Left renal cortex interstitium (tissue), 4 donors: ENCODE results near the gene TMEM18. TPM values are rescaled to one million over a fixed set of nuclear protein-coding genes. Genes with fewer than 3 reads are reported as not detected.

Experiments used
- DNase-seq, 4 donors: peaks; one replicate each; pipeline ENCODE4 v3.0.0-alpha.2; 2013; ENCODE audit warnings: low read depth in 4 of 4, low spot score in 2 of 4, missing footprints in 1 of 4
- polyA plus RNA-seq, 4 donors: library from polyadenylated mRNA; unstranded; fragments of 120-200 nt; gene quantifications; one replicate each; pipeline ENCODE4 v1.2.1, GENCODE V29; 2013; ENCODE audit not compliant: insufficient read length in 4 of 4

TMEM18 gene
- polyA plus RNA-seq, 4 donors = 59.4 to 66.6 (median 61.6) TPM

- DNase-seq = peak in 2 of 4 donors; percentile 44 to 74
Measured at GRCh38 chr2:636641-637405, 40.4 kb downstream of the TMEM18 start.

DNA sequence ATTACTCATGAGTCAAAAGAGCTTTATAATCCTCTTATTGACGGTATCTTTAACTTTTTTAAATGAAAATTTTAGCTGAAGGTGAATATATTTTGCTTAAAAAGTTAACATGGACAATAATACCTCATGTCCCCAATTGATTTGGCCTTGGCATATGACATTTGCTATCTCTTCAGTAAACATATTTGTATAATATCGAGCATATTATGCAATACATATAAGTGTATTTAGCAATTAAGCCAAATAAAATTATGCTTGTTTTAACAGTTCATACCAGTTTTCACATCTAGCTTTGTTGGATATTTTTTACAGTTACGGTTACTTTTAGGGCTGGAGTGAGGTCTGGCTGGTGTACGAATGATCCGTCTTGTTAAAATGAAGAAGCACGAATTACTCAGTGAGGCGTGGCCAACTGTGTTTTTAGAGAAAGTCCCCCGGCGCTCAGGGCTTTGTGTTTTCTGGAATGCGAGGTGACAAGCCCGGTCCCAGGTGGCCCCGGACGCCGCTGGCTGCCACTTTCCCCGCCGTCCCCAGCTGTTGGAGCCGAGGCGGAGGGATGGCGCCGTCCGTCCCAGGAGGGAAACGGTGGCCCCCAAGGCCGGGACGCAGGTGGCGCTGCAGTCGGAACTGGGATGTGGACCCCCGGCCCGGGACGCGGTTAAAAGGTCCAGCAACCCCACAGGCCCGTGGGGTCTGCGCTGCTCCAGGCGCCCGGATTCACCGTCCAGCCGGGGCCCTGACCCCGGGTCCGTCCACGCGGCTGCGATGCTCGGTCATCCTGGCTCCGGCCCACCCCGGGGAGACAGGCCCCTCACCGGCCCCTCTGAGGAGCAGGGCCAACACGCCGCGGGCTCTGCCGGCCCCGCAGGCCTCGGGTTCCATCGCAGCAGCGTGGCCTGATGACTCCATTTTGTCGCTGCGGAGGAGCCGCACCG, 41.3 kb downstream of the TMEM18 start:
- DNase-seq = no peak

- peak in 2 of 4 donors; percentile 37 to 50 for DNase-seq
Measured at GRCh38 chr2:634636-635388, 42.4 kb downstream of the TMEM18 start.

GRCh38 chr2:634041-634440, 43.2 kb downstream of the TMEM18 start:
- DNase-seq = no peak

GRCh38 chr2:633371-633770, 43.8 kb downstream of the TMEM18 start:
- DNase-seq = no peak

DNA sequence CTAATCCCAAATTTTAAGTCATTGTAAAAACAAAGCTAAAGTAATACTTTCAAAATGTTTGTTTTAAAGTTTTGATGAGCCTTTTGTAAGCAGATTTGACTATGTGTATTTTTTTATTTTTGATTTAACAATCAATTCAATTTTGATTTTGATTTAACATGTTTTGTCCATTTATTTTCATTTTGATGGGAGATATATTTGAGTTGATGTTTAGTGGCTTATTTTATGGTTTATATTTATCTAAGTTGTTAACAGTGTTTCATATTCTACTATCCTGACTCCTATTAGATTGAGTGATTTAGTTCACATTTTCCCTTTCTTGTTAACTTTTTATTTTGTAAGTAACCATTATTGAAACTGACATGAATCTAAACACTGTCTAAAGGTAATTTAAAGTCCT, 44.7 kb downstream of the TMEM18 start:
- no peak for DNase-seq

- DNase-seq = no peak
Measured at GRCh38 chr2:631741-632140, 45.5 kb downstream of the TMEM18 start.

GRCh38 chr2:630451-631320, 46.5 kb downstream of the TMEM18 start:
- DNase-seq = no peak

GRCh38 chr2:629961-630360, 47.2 kb downstream of the TMEM18 start:
- DNase-seq = no peak

- DNase-seq = no peak
Measured at GRCh38 chr2:628651-629050, 48.6 kb downstream of the TMEM18 start.

DNA sequence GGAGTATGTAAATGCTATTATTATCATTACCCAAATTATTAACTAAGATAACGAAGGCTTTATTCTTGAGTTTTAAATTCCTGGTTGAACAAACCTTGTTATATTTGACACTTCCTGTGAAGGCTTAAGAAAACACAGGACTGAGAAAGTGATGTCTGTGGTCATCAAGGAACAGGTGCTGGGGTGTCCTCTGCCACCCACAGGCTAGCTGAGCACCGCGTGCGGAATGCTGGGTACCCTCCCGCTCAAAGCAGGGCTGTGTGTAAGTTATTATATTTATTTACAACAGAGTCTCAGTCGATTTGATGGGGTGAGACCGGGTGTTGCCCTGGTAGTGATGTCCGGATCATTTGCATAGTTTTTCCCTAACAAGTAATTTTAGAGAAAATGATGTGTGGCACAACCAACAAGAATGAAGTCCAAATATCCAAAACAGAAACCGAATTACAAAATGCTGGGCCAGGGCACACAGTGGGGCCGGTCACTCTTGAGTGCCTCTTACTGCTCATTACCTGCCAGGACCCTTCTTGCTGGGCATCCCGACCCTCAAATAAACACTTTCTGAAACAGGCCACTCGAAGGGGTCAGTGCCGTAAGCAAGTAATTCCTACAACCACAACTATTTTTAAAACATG, 49.2 kb downstream of the TMEM18 start:
- DNase-seq = no peak

DNA sequence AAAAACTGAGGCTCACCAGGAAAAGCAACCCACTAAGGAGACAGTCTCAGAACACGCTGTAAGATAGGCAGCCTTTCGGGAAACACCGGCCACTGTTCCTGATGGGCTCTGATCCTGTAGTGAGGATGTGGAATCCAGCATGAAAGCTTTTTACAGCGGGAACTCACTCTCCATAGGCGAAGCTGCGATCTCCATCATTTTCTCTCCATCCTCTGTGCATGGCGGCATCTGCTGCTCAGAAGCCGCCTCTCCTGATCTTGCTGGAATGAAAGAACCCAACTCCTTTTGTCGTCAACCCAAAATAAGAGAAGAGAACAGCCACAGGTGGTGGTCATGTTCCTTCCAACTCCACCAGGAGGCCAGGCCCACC, 49.9 kb downstream of the TMEM18 start:
- DNase-seq = no peak

DNA sequence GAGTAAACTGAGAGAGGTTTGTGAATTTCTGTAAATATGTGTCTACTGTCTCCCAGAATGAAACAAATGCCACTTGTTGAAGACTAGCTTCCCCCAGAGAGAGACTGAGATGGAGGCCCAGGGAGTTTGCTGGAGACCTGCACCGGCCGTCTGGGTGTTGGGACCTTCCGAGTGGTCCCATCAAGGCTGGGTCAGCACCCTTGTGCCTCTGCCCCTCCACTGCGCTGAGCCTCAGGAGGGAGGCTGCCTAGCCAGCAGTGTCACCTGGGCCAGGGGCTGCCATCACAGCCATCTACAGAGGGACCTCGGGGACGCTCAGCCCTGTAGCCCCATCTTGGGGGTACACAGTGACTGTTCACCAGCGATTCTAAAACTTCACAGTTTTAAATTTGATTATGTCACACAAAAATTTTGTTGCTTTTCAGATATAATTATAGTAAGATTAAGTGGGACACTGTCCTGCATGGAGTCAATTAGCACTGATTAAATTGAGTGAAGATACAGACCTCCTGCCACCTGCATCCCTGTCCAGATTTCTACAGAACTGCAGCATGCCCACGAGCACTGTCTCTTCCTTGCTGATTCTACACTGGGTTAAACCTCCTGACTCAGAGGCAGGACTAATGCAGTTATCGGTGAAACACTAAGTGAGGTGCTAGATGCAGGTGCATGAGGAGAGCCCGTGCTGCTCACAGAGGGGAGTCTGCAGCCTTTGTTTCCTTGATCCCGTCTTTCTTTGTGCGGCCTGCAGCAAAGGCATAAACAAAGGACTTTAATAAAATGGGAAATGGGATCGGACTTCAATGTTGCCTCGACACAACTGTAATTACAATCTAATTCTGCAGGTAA, 50.5 kb downstream of the TMEM18 start:
- DNase-seq = no peak

DNA sequence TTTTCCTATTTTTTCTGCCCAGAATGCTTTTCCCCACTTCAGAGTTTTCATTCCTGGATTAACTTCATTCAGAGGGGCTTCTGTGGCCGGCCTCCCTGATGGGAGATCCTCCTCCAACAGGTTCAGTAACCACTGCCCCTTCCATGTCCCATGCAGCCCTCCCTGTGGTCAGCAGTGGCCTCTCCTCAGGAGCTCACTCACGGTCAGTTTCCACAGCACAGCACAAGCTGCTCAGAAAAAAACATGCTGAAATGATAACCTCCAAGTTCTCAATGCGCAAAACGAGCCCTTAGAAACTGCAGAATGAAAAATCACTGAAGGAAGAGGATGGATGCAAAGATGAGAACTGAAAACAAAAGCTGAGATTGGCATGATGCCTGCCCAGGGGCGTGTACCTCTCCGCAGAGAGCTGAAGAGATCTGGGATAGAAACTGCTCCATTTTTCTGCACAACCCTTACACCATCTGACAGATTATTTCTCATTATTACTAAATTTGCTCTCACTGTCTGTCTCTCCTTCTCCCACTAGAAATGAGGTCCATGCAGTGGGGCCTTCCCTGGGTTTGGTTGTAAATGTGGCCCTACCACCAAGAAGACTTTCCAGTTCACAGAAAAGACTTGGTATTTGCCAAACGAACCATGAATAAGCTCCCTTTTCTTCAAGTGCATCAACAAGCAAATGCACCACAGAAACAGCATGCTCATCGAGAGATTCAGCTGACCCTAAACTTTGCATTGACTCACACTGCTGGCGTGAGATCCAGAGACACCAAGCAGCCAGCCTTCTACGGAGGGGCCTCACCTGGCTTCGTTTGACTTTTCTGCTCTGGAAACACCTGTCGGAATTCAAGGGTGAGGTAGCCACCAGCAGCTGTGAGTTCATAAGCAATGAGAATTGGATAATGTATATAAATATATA, 51.5 kb downstream of the TMEM18 start:
- no peak for DNase-seq

DNA sequence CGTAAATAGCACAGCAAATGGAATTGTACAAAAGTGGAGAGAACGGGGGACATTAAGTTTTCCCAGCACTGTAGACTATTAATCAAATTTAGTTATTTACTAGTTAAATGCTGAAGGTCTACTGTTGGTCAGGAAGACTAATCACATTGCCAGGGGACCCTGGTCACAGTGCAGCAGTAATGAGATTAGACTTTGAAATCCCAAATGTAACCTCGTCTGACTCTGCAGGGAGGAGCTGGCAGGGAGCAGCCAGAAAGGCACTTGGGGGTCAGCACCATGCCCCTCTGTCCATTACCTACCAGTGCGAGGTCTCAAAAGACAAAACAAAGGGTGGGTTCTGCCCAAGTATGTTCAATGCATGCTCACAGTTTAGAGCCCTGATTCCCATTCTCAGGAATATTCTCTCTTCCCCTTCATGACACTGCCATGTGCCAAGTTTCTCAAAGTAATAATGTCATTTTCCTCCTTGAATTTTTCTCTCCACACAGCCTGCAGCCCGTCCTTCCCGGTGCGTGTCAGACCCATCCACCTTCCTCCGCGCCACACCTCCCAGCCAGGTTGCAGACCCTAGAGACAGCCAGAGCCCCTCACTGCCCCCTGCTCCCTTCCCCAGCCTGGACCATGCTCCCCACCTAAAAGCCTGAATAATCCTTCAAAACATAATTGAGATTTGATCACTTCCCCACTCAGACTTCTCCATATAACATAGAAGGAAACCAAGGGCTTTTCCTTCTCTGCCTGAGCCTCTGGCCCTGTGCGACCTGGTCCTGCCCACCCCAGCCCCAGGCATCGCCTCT, 52.5 kb downstream of the TMEM18 start:
- no peak for DNase-seq

GRCh38 chr2:624096-624495, 53.1 kb downstream of the TMEM18 start:
- no peak for DNase-seq
